Osteocyte (in vitro differentiated cells): ENCODE measurements around the gene MYO16. TPM values are rescaled to one million over a fixed set of nuclear protein-coding genes. Genes with fewer than 3 reads are reported as not detected.

Experiments used
- DNase-seq: peaks from one replicate; pipeline ENCODE4 v3.0.0; 2021; ENCODE audit warnings: mixed read lengths; ENCODE audit not compliant: unreplicated experiment; ENCODE audit errors: extremely low spot score
- H3K27ac Mint-ChIP-seq: one replicate; pipeline ENCODE4 v1.8.0; 2021; ENCODE audit warnings: mild to moderate bottlenecking, mixed read lengths; ENCODE audit not compliant: unreplicated experiment
- H3K27me3 Mint-ChIP-seq: one replicate; pipeline ENCODE4 v1.8.0; 2021; ENCODE audit warnings: mixed read lengths; ENCODE audit not compliant: unreplicated experiment
- H3K36me3 Mint-ChIP-seq: one replicate; pipeline ENCODE4 v1.8.0; 2021; ENCODE audit warnings: mixed read lengths; ENCODE audit not compliant: unreplicated experiment
- H3K4me1 Mint-ChIP-seq: one replicate; pipeline ENCODE4 v1.8.0; 2021; ENCODE audit warnings: mixed read lengths; ENCODE audit not compliant: unreplicated experiment
- H3K4me3 Mint-ChIP-seq: one replicate; pipeline ENCODE4 v1.8.0; 2021; ENCODE audit warnings: mild to moderate bottlenecking, moderate library complexity, mixed read lengths; ENCODE audit not compliant: unreplicated experiment
- H3K9me3 Mint-ChIP-seq: one replicate; pipeline ENCODE4 v1.8.0; 2021; ENCODE audit warnings: mixed read lengths; ENCODE audit not compliant: unreplicated experiment
- CTCF ChIP-seq: fragments of 200-600 bp; sonication (generic); IDR thresholded peaks from 2 replicates; pipeline ENCODE4 v1.5.0; 2021; ENCODE audit warnings: antibody characterized with exemption, mild to moderate bottlenecking, moderate library complexity
- total RNA-seq: library from RNA; stranded (reverse); gene quantifications from 2 replicates; pipeline ENCODE4 v1.2.1, GENCODE V29; 2021

Gene MYO16
- total RNA-seq, 1 donor from 2014 or later: 0.13 TPM

- no peaks in the 10 kb centered on the region for H3K4me1 Mint-ChIP-seq
- H3K4me3 Mint-ChIP-seq: no peak overlapping the region
Observed at GRCh38 chr13:108650271-108650670, 20.9 kb downstream of the MYO16 start.

GRCh38 chr13:108656742-108657141 is 27.3 kb downstream of the MYO16 start:
- H3K9me3 Mint-ChIP-seq: no peaks in the 10 kb centered on the region

More at GRCh38 chr13:108650271-108650670, 20.9 kb downstream of the MYO16 start:
- Mint-ChIP-seq H3K27ac (no peak overlapping the region), H3K27me3 (peaks cover 11% of the 10 kb centered on the region), H3K9me3 (peaks cover 2% of the 10 kb centered on the region), H3K36me3 (no peaks in the 10 kb centered on the region)
- TF ChIP-seq CTCF: no peak
- no peak for DNase-seq

GRCh38 chr13:108657519-108657918 is 28.1 kb downstream of the MYO16 start:
- Mint-ChIP-seq H3K4me1 (no peaks in the 10 kb centered on the region), H3K36me3 (no peaks in the 10 kb centered on the region), H3K27ac (no peak overlapping the region)

More at GRCh38 chr13:108656742-108657141, 27.3 kb downstream of the MYO16 start:
- DNase-seq: no peak
- H3K4me1 Mint-ChIP-seq: no peaks in the 10 kb centered on the region
- no peak for TF ChIP-seq CTCF
- H3K27ac Mint-ChIP-seq: no peak overlapping the region
- no peak overlapping the region for H3K4me3 Mint-ChIP-seq
- peaks cover 12% of the 10 kb centered on the region for H3K27me3 Mint-ChIP-seq
- H3K36me3 Mint-ChIP-seq: no peaks in the 10 kb centered on the region

GRCh38 chr13:108662528-108662927 is 33.1 kb downstream of the MYO16 start:
- H3K27ac Mint-ChIP-seq: no peak overlapping the region
- H3K4me1 Mint-ChIP-seq: no peaks in the 10 kb centered on the region

More at GRCh38 chr13:108657519-108657918, 28.1 kb downstream of the MYO16 start:
- DNase-seq: no peak
- H3K4me3 Mint-ChIP-seq: no peak overlapping the region
- peaks cover 14% of the 10 kb centered on the region for H3K27me3 Mint-ChIP-seq
- no peak for TF ChIP-seq CTCF
- no peaks in the 10 kb centered on the region for H3K9me3 Mint-ChIP-seq

GRCh38 chr13:108663710-108664109 is 34.3 kb downstream of the MYO16 start:
- no peaks in the 10 kb centered on the region for H3K36me3 Mint-ChIP-seq
- peaks cover 43% of the 10 kb centered on the region for H3K27me3 Mint-ChIP-seq
- DNase-seq: no peak
- H3K4me1 Mint-ChIP-seq: no peaks in the 10 kb centered on the region
- H3K27ac Mint-ChIP-seq: no peak overlapping the region
- no peak overlapping the region for H3K4me3 Mint-ChIP-seq
- no peak for TF ChIP-seq CTCF
- no peaks in the 10 kb centered on the region for H3K9me3 Mint-ChIP-seq

More at GRCh38 chr13:108662528-108662927, 33.1 kb downstream of the MYO16 start:
- H3K27me3 Mint-ChIP-seq: peaks cover 41% of the 10 kb centered on the region
- DNase-seq: no peak
- no peak overlapping the region for H3K4me3 Mint-ChIP-seq
- H3K9me3 Mint-ChIP-seq: no peaks in the 10 kb centered on the region
- H3K36me3 Mint-ChIP-seq: no peaks in the 10 kb centered on the region
- no peak for TF ChIP-seq CTCF
